ENCODE data around the gene NLRC5.

DNA sequence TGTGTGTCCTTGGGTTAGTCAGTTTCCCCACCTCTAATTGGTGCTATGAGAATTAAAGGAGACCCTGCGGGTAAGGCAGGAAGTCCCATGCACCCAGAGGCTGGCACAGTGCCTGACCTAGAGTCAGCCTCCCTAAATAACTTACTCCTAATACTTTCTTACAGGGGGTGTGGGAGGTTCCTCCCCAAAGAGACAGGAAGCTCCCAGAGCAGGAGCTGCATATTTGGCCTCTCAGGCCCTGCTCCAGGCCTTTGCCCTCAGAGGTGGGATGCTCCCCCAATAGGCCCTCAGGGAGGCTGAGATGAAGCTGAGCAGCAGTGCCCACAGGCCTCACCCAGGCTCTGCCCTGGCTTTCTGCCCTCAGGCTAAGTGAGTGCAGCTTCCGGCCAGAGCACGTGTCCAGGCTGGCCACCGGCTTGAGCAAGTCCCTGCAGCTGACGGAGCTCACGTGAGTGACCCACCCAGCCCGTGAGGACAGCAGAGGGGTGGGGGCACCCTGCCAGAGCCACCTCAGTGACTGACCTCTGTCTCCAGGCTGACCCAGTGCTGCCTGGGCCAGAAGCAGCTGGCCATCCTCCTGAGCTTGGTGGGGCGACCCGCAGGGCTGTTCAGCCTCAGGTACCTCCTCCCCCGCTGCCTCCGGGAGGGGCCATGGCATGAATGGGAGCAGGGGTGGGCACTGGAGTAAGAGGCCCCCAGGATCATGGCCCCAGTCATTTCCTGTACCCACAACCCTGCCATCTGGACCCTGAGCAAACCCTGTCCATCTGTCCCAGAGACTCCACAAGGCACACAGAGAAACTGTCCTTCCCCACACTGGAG is 71.9 kb downstream of the NLRC5 start:
- no peak for TF ChIP-seq CTCF (IDR thresholded peaks at IDR 0.05)
- TF ChIP-seq POLR2AphosphoS5 (IDR thresholded peaks at IDR 0.05; ENCODE audit: insufficient read depth in 1 of 2, low read depth in 1 of 2) = peak; percentile 61 to 82

All from vagina (tissue), 2 donors.